ENCODE results near the gene CLDN15. TPM values are rescaled to one million over a fixed set of nuclear protein-coding genes. Genes with fewer than 3 reads are reported as not detected.

Gene CLDN15
- total RNA-seq, 4 donors from 2014 or later: 6.7 to 19.8 (median 12.5) TPM

DNA sequence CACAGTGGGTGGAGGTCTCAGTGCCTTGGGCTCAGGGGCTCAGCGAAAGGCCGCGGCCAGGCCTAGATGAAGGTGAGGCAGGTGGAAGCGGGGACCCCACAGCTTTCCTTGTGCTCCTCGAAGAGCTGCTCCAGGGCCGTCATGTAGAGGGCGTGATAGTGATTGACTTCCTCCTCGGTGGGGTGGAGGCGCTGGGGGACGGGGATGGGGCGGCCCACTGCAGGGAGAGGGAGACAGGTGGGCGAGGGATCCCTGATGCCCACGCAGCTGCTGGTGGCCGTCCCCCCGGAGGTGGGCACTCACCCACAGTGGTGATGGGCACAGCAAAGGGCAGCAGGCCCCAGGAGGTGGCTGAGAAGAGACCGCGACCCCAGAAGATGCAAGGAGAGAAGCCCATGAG lies 41.7 kb downstream of the CLDN15 start:
- peaks cover 40% of the 10 kb centered on the region for H3K27me3 ChIP-seq
- WGBS: 86% methylated on average over 17 of the region's 17 CpGs
- TF ChIP-seq POLR2A (IDR thresholded peaks at IDR 0.05) (no peak), EP300 (IDR thresholded peaks at IDR 0.05) (no peak), POLR2AphosphoS5 (IDR thresholded peaks at IDR 0.05) (no peak)
- TF ChIP-seq, protein P1, sequence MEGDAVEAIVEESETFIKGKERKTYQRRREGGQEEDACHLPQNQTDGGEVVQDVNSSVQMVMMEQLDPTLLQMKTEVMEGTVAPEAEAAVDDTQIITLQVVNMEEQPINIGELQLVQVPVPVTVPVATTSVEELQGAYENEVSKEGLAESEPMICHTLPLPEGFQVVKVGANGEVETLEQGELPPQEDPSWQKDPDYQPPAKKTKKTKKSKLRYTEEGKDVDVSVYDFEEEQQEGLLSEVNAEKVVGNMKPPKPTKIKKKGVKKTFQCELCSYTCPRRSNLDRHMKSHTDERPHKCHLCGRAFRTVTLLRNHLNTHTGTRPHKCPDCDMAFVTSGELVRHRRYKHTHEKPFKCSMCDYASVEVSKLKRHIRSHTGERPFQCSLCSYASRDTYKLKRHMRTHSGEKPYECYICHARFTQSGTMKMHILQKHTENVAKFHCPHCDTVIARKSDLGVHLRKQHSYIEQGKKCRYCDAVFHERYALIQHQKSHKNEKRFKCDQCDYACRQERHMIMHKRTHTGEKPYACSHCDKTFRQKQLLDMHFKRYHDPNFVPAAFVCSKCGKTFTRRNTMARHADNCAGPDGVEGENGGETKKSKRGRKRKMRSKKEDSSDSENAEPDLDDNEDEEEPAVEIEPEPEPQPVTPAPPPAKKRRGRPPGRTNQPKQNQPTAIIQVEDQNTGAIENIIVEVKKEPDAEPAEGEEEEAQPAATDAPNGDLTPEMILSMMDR (IDR thresholded peaks at IDR 0.05): no peak
- H3K4me3 ChIP-seq: no peak overlapping the region
- H3K36me3 ChIP-seq: no peaks in the 10 kb centered on the region
- H3K9me3 ChIP-seq: no peaks in the 10 kb centered on the region
- DNase-seq (ENCODE audit: low spot score in 2 of 2): no peak
- no peak overlapping the region for H3K27ac ChIP-seq
- H3K4me1 ChIP-seq: no peaks in the 10 kb centered on the region

DNA sequence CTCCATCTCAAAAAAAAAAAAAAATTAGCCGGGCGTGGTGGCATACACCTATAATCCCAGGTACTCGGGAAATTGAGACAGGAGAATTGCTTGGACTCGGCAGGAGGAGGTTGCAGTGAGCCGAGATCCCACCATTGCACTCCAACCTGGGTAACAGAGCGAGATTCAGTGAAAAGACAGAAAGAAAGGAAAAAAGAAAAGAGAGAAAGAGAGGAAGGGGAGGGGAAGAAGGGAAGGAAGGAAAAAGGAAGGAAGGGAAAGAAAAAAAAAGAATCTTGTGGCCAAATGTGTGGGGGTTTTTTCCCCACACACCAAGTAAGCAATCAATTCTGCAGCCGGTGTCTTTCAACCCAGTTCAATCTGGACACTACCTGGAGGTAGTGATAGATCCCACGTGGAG lies 48.5 kb downstream of the CLDN15 start:
- DNase-seq (ENCODE audit: low spot score in 2 of 2): no peak
- TF ChIP-seq POLR2AphosphoS5 (IDR thresholded peaks at IDR 0.05): no peak
- TF ChIP-seq EP300 (IDR thresholded peaks at IDR 0.05): no peak
- no peak for TF ChIP-seq POLR2A (IDR thresholded peaks at IDR 0.05)
- TF ChIP-seq, protein P1 (IDR thresholded peaks at IDR 0.05): no peak
- Histone ChIP-seq H3K4me3 (no peak overlapping the region), H3K36me3 (no peaks in the 10 kb centered on the region), H3K27me3 (peaks cover 9% of the 10 kb centered on the region), H3K4me1 (no peaks in the 10 kb centered on the region), H3K9me3 (no peaks in the 10 kb centered on the region), H3K27ac (no peak overlapping the region)
- WGBS: 80% methylated on average over 8 of the region's 8 CpGs

DNA sequence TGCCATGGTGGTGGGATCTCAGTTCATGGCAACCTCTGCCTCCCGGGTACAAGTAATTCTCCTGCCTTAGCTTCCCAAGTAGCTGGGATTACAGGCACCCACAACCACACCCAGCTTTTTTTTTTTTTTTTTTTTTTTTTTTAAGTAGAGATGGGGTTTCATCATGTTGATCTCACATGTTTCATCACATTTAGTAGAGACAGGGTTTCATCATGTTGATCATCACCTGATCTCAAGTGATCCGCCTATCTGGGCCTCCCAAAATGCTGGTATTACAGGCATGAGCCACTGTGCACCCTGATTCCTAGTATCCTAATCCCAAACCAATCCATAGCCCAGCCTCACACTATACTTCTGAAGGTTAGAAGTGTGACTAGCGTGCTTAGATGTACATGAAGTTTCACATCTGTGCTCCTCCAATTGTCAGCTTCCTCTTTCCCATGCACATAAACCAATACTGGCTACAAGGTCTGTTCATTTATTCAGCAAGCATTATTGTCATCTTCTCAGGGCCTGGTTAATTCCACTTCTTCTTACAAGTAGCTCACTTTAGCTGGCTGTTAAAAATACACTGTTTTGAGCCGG lies 50.7 kb downstream of the CLDN15 start:
- no peaks in the 10 kb centered on the region for H3K36me3 ChIP-seq

DNA sequence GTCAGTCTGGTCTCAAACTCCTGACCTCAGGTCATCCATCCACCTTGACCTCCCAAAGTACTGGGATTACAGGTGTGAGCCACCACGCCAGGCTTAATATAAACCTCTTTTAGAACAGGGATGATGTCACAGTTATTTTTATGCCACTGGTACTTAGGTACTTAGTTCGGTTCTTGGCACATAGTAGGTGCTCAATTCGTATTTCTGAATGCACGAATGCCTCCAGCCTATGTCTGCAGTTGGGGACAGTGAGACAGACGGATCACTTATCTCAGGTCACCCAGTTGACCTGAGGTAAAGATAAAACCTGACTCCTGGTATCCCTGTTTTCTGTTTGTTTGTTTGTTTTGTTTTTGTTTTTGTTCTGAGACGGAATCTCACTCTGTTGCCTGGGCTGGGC lies 51.4 kb downstream of the CLDN15 start:
- no peak for TF ChIP-seq POLR2A (IDR thresholded peaks at IDR 0.05)
- TF ChIP-seq, protein P1 (IDR thresholded peaks at IDR 0.05): no peak
- no peak for TF ChIP-seq EP300 (IDR thresholded peaks at IDR 0.05)
- no peak for TF ChIP-seq POLR2AphosphoS5 (IDR thresholded peaks at IDR 0.05)
- H3K27me3 ChIP-seq: peaks cover 29% of the 10 kb centered on the region
- WGBS: 66% methylated on average over 6 of the region's 6 CpGs
- DNase-seq (ENCODE audit: low spot score in 2 of 2): no peak
- no peaks in the 10 kb centered on the region for H3K4me1 ChIP-seq
- H3K4me3 ChIP-seq: no peak overlapping the region
- H3K9me3 ChIP-seq: no peaks in the 10 kb centered on the region
- no peak overlapping the region for H3K27ac ChIP-seq
- H3K36me3 ChIP-seq: no peaks in the 10 kb centered on the region

More for the DNA sequence above, 50.7 kb downstream of the CLDN15 start:
- no peak overlapping the region for H3K4me3 ChIP-seq
- TF ChIP-seq POLR2A (IDR thresholded peaks at IDR 0.05): no peak
- TF ChIP-seq, protein P1 (IDR thresholded peaks at IDR 0.05): no peak
- TF ChIP-seq POLR2AphosphoS5 (IDR thresholded peaks at IDR 0.05): no peak
- TF ChIP-seq EP300 (IDR thresholded peaks at IDR 0.05): no peak
- H3K4me1 ChIP-seq: no peaks in the 10 kb centered on the region
- 86% methylated on average over 4 of the region's 4 CpGs for WGBS
- no peak overlapping the region for H3K27ac ChIP-seq
- peaks cover 21% of the 10 kb centered on the region for H3K27me3 ChIP-seq
- DNase-seq (ENCODE audit: low spot score in 2 of 2): no peak
- H3K9me3 ChIP-seq: no peaks in the 10 kb centered on the region

DNA sequence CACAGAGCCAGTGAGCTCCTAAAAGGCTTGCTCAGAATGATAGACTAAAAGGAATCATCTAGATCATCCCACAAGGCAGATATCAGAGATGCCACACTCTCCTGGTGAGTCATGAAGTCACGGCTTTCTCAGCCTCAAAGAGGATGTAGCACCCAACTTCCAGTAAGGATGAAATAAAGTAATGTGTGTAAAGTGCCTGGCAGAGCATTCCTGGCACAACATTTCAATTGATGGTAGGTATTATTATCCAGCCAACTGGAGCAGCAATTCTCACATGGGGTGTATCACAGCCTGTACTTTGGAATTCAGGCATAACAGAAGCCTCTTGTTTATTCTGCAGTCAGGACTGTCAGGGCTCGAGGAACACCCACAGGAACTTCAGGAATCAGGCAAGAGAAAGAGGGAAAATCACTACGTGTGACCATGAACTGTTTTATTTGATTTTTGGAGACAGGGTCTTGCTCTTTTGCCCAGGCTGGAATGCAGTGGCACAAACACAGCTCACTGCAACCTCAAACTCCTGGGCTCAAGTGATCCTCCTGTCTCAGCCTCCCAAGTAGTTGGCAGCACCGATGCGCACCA lies 52.3 kb downstream of the CLDN15 start:
- peaks cover 37% of the 10 kb centered on the region for H3K27me3 ChIP-seq
- no peak overlapping the region for H3K27ac ChIP-seq
- no peaks in the 10 kb centered on the region for H3K9me3 ChIP-seq
- TF ChIP-seq POLR2AphosphoS5 (IDR thresholded peaks at IDR 0.05) (no peak), EP300 (IDR thresholded peaks at IDR 0.05) (no peak), POLR2A (IDR thresholded peaks at IDR 0.05) (no peak)
- TF ChIP-seq, protein P1 (IDR thresholded peaks at IDR 0.05): no peak
- peaks cover 2% of the 10 kb centered on the region for H3K4me1 ChIP-seq
- WGBS: 57% methylated on average over 5 of the region's 5 CpGs
- no peak for DNase-seq (ENCODE audit: low spot score in 2 of 2)
- H3K36me3 ChIP-seq: no peaks in the 10 kb centered on the region
- H3K4me3 ChIP-seq: no peak overlapping the region

Data from suprapubic skin (tissue), 4 donors.